Osteoblast (primary cell): ENCODE measurements around the gene NAV2. TPM values are rescaled to one million over a fixed set of nuclear protein-coding genes. Genes with fewer than 3 reads are reported as not detected.

ENCODE experiments used
- DNase-seq: peaks from one replicate; pipeline ENCODE4 v3.0.0; 2011; ENCODE audit warnings: low spot score, mixed read lengths; ENCODE audit not compliant: insufficient read length; ENCODE audit errors: missing footprints
- H2AFZ ChIP-seq: 2 replicates; pipeline ENCODE4 v1.6.0; 2011; ENCODE audit warnings: mild to moderate bottlenecking, low read length
- H3K27ac ChIP-seq: 2 replicates; pipeline ENCODE4 v1.5.1; 2011; ENCODE audit warnings: mild to moderate bottlenecking, low read depth, low read length, moderate library complexity
- H3K27me3 ChIP-seq: 2 replicates; pipeline ENCODE4 v1.6.0; 2012; ENCODE audit warnings: mild to moderate bottlenecking, control low read depth, inconsistent platforms, low read length, moderate library complexity; ENCODE audit not compliant: insufficient read depth
- H3K36me3 ChIP-seq: 2 replicates; pipeline ENCODE4 v1.5.1; 2011; ENCODE audit warnings: mild to moderate bottlenecking, low read length, control low read depth, moderate library complexity; ENCODE audit not compliant: insufficient read depth
- H3K4me1 ChIP-seq: 2 replicates; pipeline ENCODE4 v1.5.1; 2011; ENCODE audit warnings: mild to moderate bottlenecking, low read length, control low read depth, moderate library complexity; ENCODE audit not compliant: insufficient read depth
- H3K4me2 ChIP-seq: 2 replicates; pipeline ENCODE4 v1.6.0; 2011; ENCODE audit warnings: mild to moderate bottlenecking, low read length; ENCODE audit not compliant: insufficient read depth
- H3K4me3 ChIP-seq: fragments of 200-600 bp; sonication (generic); 3 replicates; pipeline ENCODE4 v1.5.1; 2012; ENCODE audit warnings: mild to moderate bottlenecking, low read length, inconsistent platforms; ENCODE audit not compliant: insufficient read depth
- H3K79me2 ChIP-seq: 2 replicates; pipeline ENCODE4 v1.6.0; 2012; ENCODE audit warnings: mild to moderate bottlenecking, low read length, control low read depth, inconsistent platforms; ENCODE audit not compliant: insufficient read depth
- H3K9me3 ChIP-seq: 2 replicates; pipeline ENCODE4 v1.5.1; 2011; ENCODE audit warnings: low read depth, low read length, control low read depth
- H4K20me1 ChIP-seq: 2 replicates; pipeline ENCODE4 v1.6.0; 2012; ENCODE audit warnings: mild to moderate bottlenecking, low read length, control low read depth; ENCODE audit not compliant: insufficient read depth
- CTCF ChIP-seq: IDR thresholded peaks from 2 replicates; pipeline ENCODE4 v1.5.1; 2011; ENCODE audit warnings: mild to moderate bottlenecking, low read depth, low read length, moderate library complexity; ENCODE audit errors: extremely low read depth
- total RNA-seq: library from RNA; depleted of rRNA; stranded (reverse); fragments of >200 nt; gene quantifications from 2 replicates; pipeline ENCODE4 v1.2.3, GENCODE V29; 2012

NAV2 gene
- total RNA-seq, 1 donor: 8.7 TPM

- Histone ChIP-seq H3K27me3 (no peaks in the 10 kb centered on the region), H3K4me1 (peaks cover 23% of the 10 kb centered on the region), H4K20me1 (peaks cover 83% of the 10 kb centered on the region), H3K79me2 (peaks cover 89% of the 10 kb centered on the region), H3K4me3 (no peak overlapping the region), H3K27ac (no peak overlapping the region), H3K9me3 (no peaks in the 10 kb centered on the region), H3K4me2 (no peak overlapping the region), H3K36me3 (no peaks in the 10 kb centered on the region), H2AFZ (no peak overlapping the region)
- TF ChIP-seq CTCF: no peak
- no peak for DNase-seq
Observed at GRCh38 chr11:19774329-19774728, 61.7 kb downstream of the NAV2 start.

DNA sequence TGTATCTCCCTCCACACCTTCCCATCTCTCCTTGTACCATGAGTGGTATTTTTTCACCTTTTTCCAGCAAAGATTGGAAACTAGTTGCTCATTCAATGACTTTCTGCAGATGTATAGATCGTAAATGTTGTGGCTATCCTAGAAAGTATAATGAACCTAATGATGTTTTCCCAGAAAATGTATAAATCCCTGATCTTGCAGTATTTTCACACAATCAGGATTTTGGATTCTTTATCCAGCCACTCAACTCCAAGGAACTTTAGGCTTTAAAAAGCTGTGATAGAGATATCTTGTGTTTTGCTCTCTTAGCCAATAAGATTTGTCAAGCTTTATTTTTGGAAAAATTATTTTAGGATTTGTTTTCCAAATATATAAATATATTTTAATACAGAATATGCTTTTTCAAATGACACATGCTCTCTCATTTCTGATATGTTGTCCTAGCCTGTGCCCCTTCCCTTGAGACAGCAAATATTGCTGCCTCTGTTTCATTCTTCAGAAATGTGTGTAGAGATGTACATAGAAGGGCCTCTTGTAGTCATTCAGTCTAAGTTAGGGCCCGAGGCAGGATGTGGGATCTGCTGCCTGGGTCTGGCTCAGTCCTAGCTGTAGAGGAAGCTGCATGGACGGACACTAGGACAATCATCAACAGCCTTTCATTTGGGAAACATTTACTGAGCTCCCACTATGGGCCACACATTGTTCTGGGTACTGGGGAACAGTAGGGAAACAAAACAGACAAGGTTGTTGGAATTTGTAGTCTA lies 62.4 kb downstream of the NAV2 start:
- H3K36me3 ChIP-seq: no peaks in the 10 kb centered on the region
- H3K4me3 ChIP-seq: no peak overlapping the region
- TF ChIP-seq CTCF: no peak
- H3K27me3 ChIP-seq: no peaks in the 10 kb centered on the region
- no peaks in the 10 kb centered on the region for H3K9me3 ChIP-seq
- H3K27ac ChIP-seq: no peak overlapping the region
- H2AFZ ChIP-seq: no peak overlapping the region
- peaks cover 16% of the 10 kb centered on the region for H3K4me1 ChIP-seq
- peaks cover 94% of the 10 kb centered on the region for H3K79me2 ChIP-seq
- H3K4me2 ChIP-seq: no peak overlapping the region
- DNase-seq: no peak
- H4K20me1 ChIP-seq: peaks cover 83% of the 10 kb centered on the region

DNA sequence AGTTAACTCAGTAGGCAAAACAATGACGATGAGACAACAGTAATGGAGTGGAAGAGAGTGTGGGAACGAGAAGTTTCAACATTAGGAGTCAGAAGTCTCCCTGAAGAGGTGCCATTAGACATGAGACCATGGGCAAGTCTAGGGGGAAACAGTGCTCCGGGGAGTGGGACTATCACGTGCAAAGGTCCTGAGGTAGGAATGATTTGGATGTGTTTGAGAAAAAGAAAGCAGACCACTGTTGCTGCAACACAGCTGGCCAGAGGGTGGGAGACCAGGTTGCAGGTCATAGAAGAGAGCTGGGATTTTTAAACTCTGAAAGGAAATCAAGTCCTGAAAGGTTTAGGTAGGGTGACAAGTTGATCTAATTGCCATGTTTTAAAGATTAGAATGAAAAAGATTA lies 63.0 kb downstream of the NAV2 start:
- no peak overlapping the region for H3K4me2 ChIP-seq

More for the DNA sequence above, 63.0 kb downstream of the NAV2 start:
- peaks cover 95% of the 10 kb centered on the region for H3K79me2 ChIP-seq
- no peaks in the 10 kb centered on the region for H3K27me3 ChIP-seq
- no peak overlapping the region for H3K4me3 ChIP-seq
- H4K20me1 ChIP-seq: peaks cover 83% of the 10 kb centered on the region
- no peaks in the 10 kb centered on the region for H3K9me3 ChIP-seq
- no peaks in the 10 kb centered on the region for H3K36me3 ChIP-seq
- no peak overlapping the region for H2AFZ ChIP-seq
- DNase-seq: no peak
- H3K27ac ChIP-seq: no peak overlapping the region
- no peak for TF ChIP-seq CTCF
- peaks cover 10% of the 10 kb centered on the region for H3K4me1 ChIP-seq
